GM18499 (cell line): ENCODE data around the gene HTR2B.

Experiments
- ATAC-seq: cut with Tn5 transposase; IDR thresholded peaks from one replicate; pipeline ENCODE4 v1.9.1; 2021; ENCODE audit warnings: moderate number of reproducible peaks; ENCODE audit not compliant: insufficient read depth, unreplicated experiment

Gene HTR2B

GRCh38 chr2:231134910-231135655 lies 10.2 kb upstream of the HTR2B start:
- ATAC-seq: no peak

GRCh38 chr2:231133365-231134099 lies 8.7 kb upstream of the HTR2B start:
- no peak for ATAC-seq

GRCh38 chr2:231132129-231132528 lies 7.3 kb upstream of the HTR2B start:
- ATAC-seq: no peak

- ATAC-seq: no peak
These were observed 5.7 kb upstream of the HTR2B start for GRCh38 chr2:231130336-231131056.

GRCh38 chr2:231129216-231129615 lies 4.4 kb upstream of the HTR2B start:
- no peak for ATAC-seq

GRCh38 chr2:231128541-231128940 lies 3.7 kb upstream of the HTR2B start:
- no peak for ATAC-seq

GRCh38 chr2:231127936-231128335 lies 3.1 kb upstream of the HTR2B start:
- ATAC-seq: no peak

GRCh38 chr2:231127480-231127879 lies 2.6 kb upstream of the HTR2B start:
- no peak for ATAC-seq

GRCh38 chr2:231126123-231126522 lies 1.3 kb upstream of the HTR2B start:
- no peak for ATAC-seq

- ATAC-seq: no peak
These were observed 1.4 kb downstream of the HTR2B start for GRCh38 chr2:231123362-231123898.

GRCh38 chr2:231118614-231118942 lies 6.3 kb downstream of the HTR2B start:
- ATAC-seq: no peak

GRCh38 chr2:231117922-231118613 lies 6.8 kb downstream of the HTR2B start:
- no peak for ATAC-seq

- ATAC-seq: no peak
These were observed 7.7 kb downstream of the HTR2B start for GRCh38 chr2:231117148-231117547.

- no peak for ATAC-seq
These were observed 9.2 kb downstream of the HTR2B start for GRCh38 chr2:231115651-231116050.

GRCh38 chr2:231113489-231113888 lies 11.4 kb downstream of the HTR2B start:
- no peak for ATAC-seq

- ATAC-seq: no peak
These were observed 12.9 kb downstream of the HTR2B start for GRCh38 chr2:231111987-231112386.

GRCh38 chr2:231110551-231110950 lies 14.3 kb downstream of the HTR2B start:
- ATAC-seq: no peak

GRCh38 chr2:231104115-231104713 lies 20.6 kb downstream of the HTR2B start:
- no peak for ATAC-seq

- ATAC-seq: no peak
These were observed 22.1 kb downstream of the HTR2B start for GRCh38 chr2:231102772-231103171.

GRCh38 chr2:231100990-231101389 lies 23.9 kb downstream of the HTR2B start:
- no peak for ATAC-seq
